IPS-18a (cell line): Measurements from ENCODE around the gene ATP8A2.
"Not testable (repeated sequence)": the region's sequence is repeated elsewhere in the genome, so short reads cannot be mapped to it uniquely, and the experiment has no call there.

Experiments used
- H3K27ac ChIP-seq: one replicate; pipeline ENCODE4 v1.5.1; 2013; ENCODE audit warnings: low read length
- H3K27me3 ChIP-seq: one replicate; pipeline ENCODE4 v1.6.1; 2013; ENCODE audit warnings: mild to moderate bottlenecking, low read length; ENCODE audit not compliant: control insufficient read depth, insufficient read depth
- H3K36me3 ChIP-seq: one replicate; pipeline ENCODE4 v1.6.1; 2013; ENCODE audit warnings: low read depth, low read length; ENCODE audit not compliant: control insufficient read depth
- H3K4me1 ChIP-seq: one replicate; pipeline ENCODE4 v1.6.1; 2013; ENCODE audit warnings: low read depth, low read length; ENCODE audit not compliant: control insufficient read depth
- H3K4me3 ChIP-seq: one replicate; pipeline ENCODE4 v1.5.1; 2013; ENCODE audit warnings: low read length
- H3K9ac ChIP-seq: one replicate; pipeline ENCODE4 v1.6.1; 2013; ENCODE audit warnings: mild to moderate bottlenecking, low read length, moderate library complexity
- H3K9me3 ChIP-seq: one replicate; pipeline ENCODE4 v1.6.1; 2013; ENCODE audit warnings: low read depth, low read length; ENCODE audit not compliant: control insufficient read depth

ATP8A2 gene

GRCh38 chr13:25502551-25502950, 130.8 kb downstream of the ATP8A2 start:
- H3K27ac ChIP-seq = no peak overlapping the region

GRCh38 chr13:25503856-25504255, 132.1 kb downstream of the ATP8A2 start:
- H3K4me3 ChIP-seq = no peak overlapping the region
- no peaks in the 10 kb centered on the region for H3K27me3 ChIP-seq
- H3K36me3 ChIP-seq = no peaks in the 10 kb centered on the region
- no peaks in the 10 kb centered on the region for H3K9me3 ChIP-seq
- no peaks in the 10 kb centered on the region for H3K4me1 ChIP-seq
- H3K27ac ChIP-seq = no peak overlapping the region
- no peak overlapping the region for H3K9ac ChIP-seq

More at GRCh38 chr13:25502551-25502950, 130.8 kb downstream of the ATP8A2 start:
- no peaks in the 10 kb centered on the region for H3K4me1 ChIP-seq
- no peaks in the 10 kb centered on the region for H3K9me3 ChIP-seq
- H3K9ac ChIP-seq = no peak overlapping the region
- H3K36me3 ChIP-seq = no peaks in the 10 kb centered on the region
- no peak overlapping the region for H3K4me3 ChIP-seq
- H3K27me3 ChIP-seq = no peaks in the 10 kb centered on the region

GRCh38 chr13:25507841-25508240, 136.1 kb downstream of the ATP8A2 start:
- Histone ChIP-seq H3K27ac (no peak overlapping the region), H3K9ac (no peak overlapping the region), H3K27me3 (no peaks in the 10 kb centered on the region), H3K4me1 (no peaks in the 10 kb centered on the region), H3K4me3 (no peak overlapping the region), H3K36me3 (no peaks in the 10 kb centered on the region), H3K9me3 (peaks cover 5% of the 10 kb centered on the region)

- H3K4me1 ChIP-seq, H3K27ac ChIP-seq, H3K4me3 ChIP-seq, H3K9me3 ChIP-seq, H3K36me3 ChIP-seq, H3K9ac ChIP-seq, H3K27me3 ChIP-seq: not testable (repeated sequence)
Measured at GRCh38 chr13:25513060-25513459, 141.3 kb downstream of the ATP8A2 start.

GRCh38 chr13:25518441-25518840, 146.7 kb downstream of the ATP8A2 start:
- H3K9ac ChIP-seq = no peak overlapping the region
- H3K9me3 ChIP-seq = no peaks in the 10 kb centered on the region
- no peak overlapping the region for H3K4me3 ChIP-seq
- H3K27me3 ChIP-seq = no peaks in the 10 kb centered on the region
- no peak overlapping the region for H3K27ac ChIP-seq
- H3K36me3 ChIP-seq = no peaks in the 10 kb centered on the region
- H3K4me1 ChIP-seq = no peaks in the 10 kb centered on the region

GRCh38 chr13:25525884-25526283, 154.1 kb downstream of the ATP8A2 start:
- H3K36me3 ChIP-seq = no peaks in the 10 kb centered on the region
- H3K4me1 ChIP-seq = no peaks in the 10 kb centered on the region
- peaks cover 8% of the 10 kb centered on the region for H3K9me3 ChIP-seq
- H3K27ac ChIP-seq = no peak overlapping the region
- H3K9ac ChIP-seq = no peak overlapping the region
- no peaks in the 10 kb centered on the region for H3K27me3 ChIP-seq
- no peak overlapping the region for H3K4me3 ChIP-seq

- Histone ChIP-seq H3K4me1 (no peaks in the 10 kb centered on the region), H3K9me3 (peaks cover 8% of the 10 kb centered on the region), H3K4me3 (no peak overlapping the region), H3K27ac (no peak overlapping the region), H3K27me3 (no peaks in the 10 kb centered on the region), H3K9ac (no peak overlapping the region), H3K36me3 (no peaks in the 10 kb centered on the region)
Measured at GRCh38 chr13:25528266-25528665, 156.5 kb downstream of the ATP8A2 start.

- Histone ChIP-seq H3K9me3 (peaks cover 8% of the 10 kb centered on the region), H3K27ac (no peak overlapping the region), H3K4me1 (no peaks in the 10 kb centered on the region), H3K4me3 (no peak overlapping the region), H3K27me3 (no peaks in the 10 kb centered on the region), H3K9ac (no peak overlapping the region), H3K36me3 (no peaks in the 10 kb centered on the region)
Measured at GRCh38 chr13:25529425-25529824, 157.7 kb downstream of the ATP8A2 start.

- Histone ChIP-seq H3K27ac (no peak overlapping the region), H3K9ac (no peak overlapping the region), H3K9me3 (no peaks in the 10 kb centered on the region), H3K36me3 (no peaks in the 10 kb centered on the region), H3K4me3 (no peak overlapping the region), H3K4me1 (no peaks in the 10 kb centered on the region), H3K27me3 (no peaks in the 10 kb centered on the region)
Measured at GRCh38 chr13:25538276-25538675, 166.5 kb downstream of the ATP8A2 start.

- Histone ChIP-seq H3K9ac (no peak overlapping the region), H3K36me3 (no peaks in the 10 kb centered on the region), H3K27me3 (no peaks in the 10 kb centered on the region), H3K27ac (no peak overlapping the region), H3K9me3 (no peaks in the 10 kb centered on the region), H3K4me1 (no peaks in the 10 kb centered on the region), H3K4me3 (no peak overlapping the region)
Measured at GRCh38 chr13:25541434-25542123, 169.8 kb downstream of the ATP8A2 start.

GRCh38 chr13:25548991-25549390, 177.2 kb downstream of the ATP8A2 start:
- not testable (repeated sequence) for H3K27ac ChIP-seq, H3K9me3 ChIP-seq, H3K9ac ChIP-seq, H3K4me3 ChIP-seq, H3K27me3 ChIP-seq, H3K36me3 ChIP-seq, H3K4me1 ChIP-seq

GRCh38 chr13:25561812-25562211, 190.0 kb downstream of the ATP8A2 start:
- no peaks in the 10 kb centered on the region for H3K27me3 ChIP-seq
- H3K4me1 ChIP-seq = no peaks in the 10 kb centered on the region
- no peak overlapping the region for H3K27ac ChIP-seq

More at GRCh38 chr13:25561812-25562211, 190.0 kb downstream of the ATP8A2 start:
- Histone ChIP-seq H3K36me3 (no peaks in the 10 kb centered on the region), H3K9ac (no peak overlapping the region), H3K9me3 (no peaks in the 10 kb centered on the region), H3K4me3 (no peak overlapping the region)
